H1 (cell line): ENCODE data around the gene DNAJB8. TPM values are rescaled to one million over a fixed set of nuclear protein-coding genes. Genes with fewer than 3 reads are reported as not detected.

Experiments used
- RXRA ChIP-seq: IDR thresholded peaks from 2 replicates; pipeline ENCODE4 v1.6.1; 2011; ENCODE audit warnings: low read depth, mild to moderate bottlenecking, low read length, moderate library complexity; ENCODE audit not compliant: insufficient read depth
- SAP30 ChIP-seq: fragments of 300-600 bp; sonication (generic); IDR thresholded peaks from 2 replicates; pipeline ENCODE4 v1.7.1; 2012; ENCODE audit warnings: low read length, moderate library complexity, mild to moderate bottlenecking, inconsistent platforms; ENCODE audit not compliant: insufficient read depth, insufficient replicate concordance
- polyA plus RNA-seq, 7 experiments: library from polyadenylated mRNA; depleted of rRNA in 3 of 7; stranded (reverse) in 5 of 7; unstranded in 2 of 7; fragments of >200 nt in 5 of 7; fragments of 200-250 nt in 2 of 7; gene quantifications; 1 replicate in 5 of 7; 2 replicates in 1 of 7; 4 replicates in 1 of 7; pipeline versions ENCODE4 v1.2.1 to v1.2.3, GENCODE V29; 2011 to 2013; ENCODE audit warnings: missing spikeins in 2 of 7, mixed read lengths in 2 of 7
- total RNA-seq: library from RNA; stranded (reverse); fragmentation: NEBNext Ultra II Directional; extraction: Animal tissue kit (Norgen Biotek cat#: 25700); gene quantifications from 2 replicates; pipeline ENCODE4 v1.2.1, GENCODE V29; 2021

Gene DNAJB8
- total and polyA plus RNA-seq, 2 of the 8 experiments (the other 6 are each of a cell fraction or from before 2014, with no cell fraction given) = not detected

DNA sequence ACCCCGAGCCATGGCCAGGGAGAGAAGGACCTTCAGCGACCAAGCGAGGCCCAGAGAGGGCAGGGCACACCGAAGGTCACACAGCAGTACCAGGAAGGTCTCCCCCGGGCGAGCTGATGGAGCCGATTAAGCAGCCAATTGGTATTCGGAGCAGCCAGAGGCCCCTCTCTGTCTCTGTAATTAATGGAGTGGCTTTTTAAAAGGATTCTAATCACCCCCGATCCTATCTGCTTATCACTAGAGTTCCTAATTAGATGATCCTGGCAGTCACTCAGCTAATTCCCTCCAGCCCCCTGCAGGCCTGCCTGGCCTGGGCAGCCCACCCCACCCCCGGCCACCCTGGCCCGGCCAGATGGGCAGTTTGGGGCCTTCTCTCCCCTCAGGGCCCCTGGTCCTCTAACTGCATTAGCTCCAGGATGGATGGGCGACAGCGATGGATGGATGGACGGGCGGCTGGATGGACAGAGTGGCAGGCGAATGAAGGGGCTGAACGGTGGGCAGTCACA is 1.6 kb upstream of the DNAJB8 start (continued):
- no peak for TF ChIP-seq RXRA
- no peak for TF ChIP-seq SAP30
